GM19035 (cell line): ENCODE measurements around the gene KCNT1.

Source experiments
- ATAC-seq: cut with Tn5 transposase; IDR thresholded peaks from one replicate; pipeline ENCODE4 v1.9.1; 2021; ENCODE audit not compliant: unreplicated experiment

Gene KCNT1

DNA sequence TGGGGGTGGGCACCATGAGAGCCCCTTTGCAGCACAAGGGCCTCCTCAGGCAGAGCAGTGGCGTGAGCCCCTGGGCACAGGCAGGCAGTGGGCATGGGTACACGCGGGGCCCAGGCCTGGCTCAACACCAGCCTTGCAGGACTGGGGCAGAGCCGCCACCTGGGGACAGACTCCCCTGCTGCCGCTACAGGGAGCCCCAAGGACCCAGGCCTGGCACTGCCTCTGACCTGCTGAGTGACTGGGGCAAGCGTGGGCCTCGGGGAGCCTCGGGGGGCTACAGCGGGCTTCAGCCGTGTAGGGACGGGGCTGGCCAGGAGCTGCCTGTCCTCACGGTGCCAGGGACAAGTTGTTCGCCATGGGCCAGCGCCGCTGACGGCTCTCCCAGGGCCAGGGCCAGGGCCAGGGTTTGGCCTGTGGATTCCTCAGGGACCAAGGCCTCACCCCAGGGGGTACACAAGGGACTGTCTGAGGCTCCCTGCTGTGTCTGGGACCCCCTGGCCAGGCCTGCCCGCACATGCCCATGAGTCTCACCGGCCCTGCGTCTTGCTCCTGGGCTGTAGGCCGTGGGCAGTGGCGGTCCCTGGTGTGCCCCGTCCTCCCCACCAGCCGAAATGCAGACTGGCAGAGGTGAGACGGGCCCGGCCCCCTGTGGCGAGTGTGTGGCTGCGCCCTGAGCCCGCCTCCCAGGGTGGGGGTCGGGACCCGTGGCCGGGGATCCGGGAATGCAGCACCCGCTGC, 42.5 kb downstream of the KCNT1 start:
- no peak for ATAC-seq

GRCh38 chr9:135745189-135745588, 43.2 kb downstream of the KCNT1 start:
- no peak for ATAC-seq

DNA sequence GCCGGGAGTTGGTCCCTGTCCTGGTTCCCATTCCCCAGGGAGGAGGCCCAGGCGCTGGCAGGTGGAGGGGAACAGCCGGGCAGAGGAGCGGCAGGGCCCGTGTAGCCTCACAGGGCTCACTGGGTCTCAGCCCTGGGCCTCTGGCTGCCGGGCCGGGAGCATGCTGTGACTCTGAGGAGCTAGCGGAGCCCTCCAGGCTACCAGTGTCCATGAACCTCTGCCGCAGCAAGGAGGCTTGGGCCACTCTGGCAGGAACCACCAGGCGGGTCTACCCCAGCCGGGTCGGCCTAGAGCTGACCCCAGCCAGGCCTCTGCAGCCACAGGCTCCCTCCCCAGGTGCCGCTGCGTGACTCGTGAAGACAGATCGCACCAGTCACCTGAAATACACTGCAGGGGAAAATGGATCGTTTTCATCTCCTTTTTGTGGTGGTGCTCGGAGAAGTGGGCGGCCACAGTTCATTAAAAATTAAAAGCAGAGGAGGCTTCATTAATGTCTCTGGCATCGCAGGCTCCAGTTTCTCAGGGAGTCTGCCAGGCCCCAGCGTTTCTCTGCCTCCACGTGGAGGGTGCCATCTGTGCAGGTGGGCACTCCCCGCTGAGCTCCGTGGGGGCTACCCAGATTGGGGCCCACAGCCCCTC, 43.8 kb downstream of the KCNT1 start:
- ATAC-seq = no peak

DNA sequence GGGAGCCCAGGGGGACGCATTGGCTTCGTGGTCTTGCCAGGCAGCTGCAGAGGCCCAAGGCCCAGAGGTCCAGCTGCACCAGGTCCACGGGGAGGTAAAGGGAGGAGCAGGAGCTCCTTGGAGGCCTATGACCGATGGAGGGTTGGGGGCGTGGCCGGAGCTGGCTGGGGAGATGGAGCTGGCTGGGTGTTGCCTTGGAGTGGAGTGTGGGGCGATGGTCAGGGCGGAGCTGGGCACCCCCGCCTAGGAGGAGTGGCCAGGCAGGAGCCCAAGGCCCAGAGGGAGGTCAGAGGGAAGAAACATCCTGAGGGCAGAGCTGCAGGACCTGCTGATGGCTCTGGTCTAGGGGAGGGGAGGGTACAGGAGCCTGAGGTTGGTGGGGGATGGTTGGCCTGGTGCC, 44.6 kb downstream of the KCNT1 start:
- ATAC-seq = no peak

- no peak for ATAC-seq
Measured at GRCh38 chr9:135747311-135747710, 45.3 kb downstream of the KCNT1 start.

DNA sequence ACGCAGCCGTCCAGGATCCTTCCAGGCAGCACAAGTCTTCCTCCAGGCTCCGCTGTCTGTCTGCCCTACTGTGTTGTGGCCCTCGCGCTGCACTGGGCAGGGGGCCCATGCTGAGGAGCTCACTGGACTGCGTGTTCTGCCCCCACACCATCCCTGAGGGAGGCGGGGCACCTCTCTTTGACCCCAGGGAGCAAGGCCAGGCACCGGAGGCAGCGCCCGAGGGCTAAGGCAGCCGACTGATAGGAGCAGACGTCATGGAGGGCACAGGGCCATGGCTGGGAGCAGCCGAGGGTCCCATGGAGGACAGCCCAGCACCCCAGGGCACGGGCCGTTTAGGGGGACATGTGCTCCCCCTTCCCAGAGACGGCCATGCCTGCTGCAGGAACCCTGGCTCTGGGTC, 46.7 kb downstream of the KCNT1 start:
- ATAC-seq = no peak

GRCh38 chr9:135749171-135750045, 47.4 kb downstream of the KCNT1 start:
- no peak for ATAC-seq

DNA sequence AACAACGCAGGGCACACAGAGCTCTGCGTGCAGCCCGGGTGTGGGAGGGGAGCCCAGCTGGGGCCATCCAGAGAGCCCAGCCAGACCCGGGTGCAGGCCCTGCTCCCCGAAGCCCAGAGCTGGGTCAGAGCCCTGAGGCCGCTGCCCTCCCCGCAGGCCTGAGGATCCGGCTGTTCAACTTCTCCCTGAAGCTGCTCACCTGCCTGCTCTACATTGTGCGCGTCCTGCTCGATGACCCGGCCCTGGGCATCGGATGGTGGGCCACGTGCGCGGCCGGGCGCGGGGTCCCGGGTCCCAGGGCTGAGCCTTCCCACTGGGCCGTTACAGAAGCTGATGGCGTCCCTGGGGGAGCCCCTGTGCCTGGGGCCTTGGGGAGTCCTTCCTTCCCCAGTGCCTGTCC, 48.8 kb downstream of the KCNT1 start:
- no peak for ATAC-seq

DNA sequence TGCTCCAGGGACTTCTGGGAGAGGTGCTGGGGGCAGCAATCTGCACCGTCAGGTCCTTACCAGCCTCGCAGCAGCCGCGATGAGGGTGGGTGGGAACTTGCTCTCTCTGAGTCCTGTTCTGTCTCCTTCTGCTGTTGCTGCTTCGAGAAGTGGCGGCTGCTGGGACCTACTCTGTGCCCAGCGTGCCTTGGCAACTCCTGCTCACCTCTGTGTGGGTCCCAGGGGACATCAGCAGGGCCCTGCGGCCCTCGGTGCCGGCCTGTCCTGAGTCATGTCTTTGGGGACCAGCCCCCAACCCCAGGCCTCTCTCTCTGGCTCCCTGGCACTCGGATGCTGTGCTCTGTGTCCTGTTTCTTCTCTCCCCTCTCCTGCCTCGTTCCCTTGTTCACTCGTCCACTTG, 49.5 kb downstream of the KCNT1 start:
- ATAC-seq = no peak

DNA sequence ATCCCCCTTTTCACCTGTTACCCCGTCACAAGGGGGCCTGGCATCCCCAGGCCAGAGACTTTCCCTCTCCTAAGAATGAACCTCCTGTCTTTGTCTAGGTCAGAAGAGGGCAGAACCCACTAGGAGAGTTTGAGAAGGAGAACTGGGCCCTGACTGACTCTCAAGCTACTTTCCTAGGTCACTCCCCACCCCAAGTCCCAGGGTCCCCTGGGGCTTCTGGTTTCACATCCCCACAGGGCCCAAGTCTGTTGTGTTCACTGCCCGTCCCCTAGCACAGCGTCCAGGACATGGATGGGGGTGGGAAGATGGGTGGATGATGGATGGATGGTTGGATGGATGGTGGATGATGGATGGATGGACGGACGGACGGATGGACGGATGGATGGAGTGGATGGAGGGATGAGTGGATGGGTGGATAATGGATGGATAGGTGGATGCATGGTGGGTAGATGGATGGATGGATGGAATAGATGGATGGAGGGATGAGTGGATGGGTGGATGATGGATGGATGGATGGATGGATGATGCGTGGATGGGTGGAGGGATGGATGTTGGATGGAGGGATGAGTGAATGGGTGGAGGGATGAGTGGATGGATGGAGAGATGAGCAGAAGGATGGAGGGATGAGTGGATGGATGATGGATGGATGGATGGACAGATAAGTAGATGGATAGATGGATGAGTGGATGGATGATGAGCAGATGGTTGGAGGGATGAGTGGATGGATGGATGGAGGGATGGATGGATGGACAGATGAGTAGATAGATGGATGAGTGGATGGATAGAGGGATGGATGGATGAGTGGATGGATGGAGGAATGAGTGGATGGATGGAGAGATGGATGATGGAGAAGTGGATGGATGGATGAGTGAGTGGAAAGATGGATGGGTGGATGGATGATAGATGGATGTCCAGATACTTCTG, 50.6 kb downstream of the KCNT1 start:
- ATAC-seq = no peak

DNA sequence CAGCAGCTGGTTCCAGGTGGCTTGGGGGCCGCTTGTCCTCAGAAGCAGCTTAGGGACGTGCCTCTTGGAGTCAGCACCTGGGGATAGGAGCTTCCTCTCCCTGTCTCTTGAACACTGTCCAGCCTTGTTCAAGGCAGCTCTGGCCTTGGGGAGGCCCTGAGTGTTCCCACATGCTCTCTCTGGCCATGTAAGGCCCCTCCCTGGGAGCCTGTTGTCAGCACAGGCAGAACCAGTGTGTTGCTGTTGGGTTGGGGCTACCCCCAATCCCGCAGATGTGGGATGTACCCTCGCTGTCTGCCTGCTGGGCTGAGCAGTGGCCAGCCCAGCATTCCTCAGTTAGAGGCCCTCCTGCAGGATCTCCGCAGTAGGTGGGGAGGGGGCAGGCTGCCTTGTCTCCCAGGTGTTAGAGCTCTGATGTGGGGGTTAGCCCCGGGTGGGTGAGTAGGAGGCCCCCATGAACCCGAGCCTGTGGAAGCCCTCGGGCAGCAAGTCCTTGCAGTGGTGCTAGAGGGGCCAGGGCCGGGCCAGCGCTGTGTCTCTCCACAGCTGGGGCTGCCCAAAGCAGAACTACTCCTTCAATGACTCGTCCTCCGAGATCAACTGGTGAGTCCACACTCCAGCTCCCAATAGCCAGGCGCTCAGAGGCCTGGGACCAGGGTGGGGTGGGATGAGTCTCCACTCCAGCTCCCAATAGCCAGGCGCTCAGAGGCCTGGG, 51.6 kb downstream of the KCNT1 start:
- no peak for ATAC-seq

DNA sequence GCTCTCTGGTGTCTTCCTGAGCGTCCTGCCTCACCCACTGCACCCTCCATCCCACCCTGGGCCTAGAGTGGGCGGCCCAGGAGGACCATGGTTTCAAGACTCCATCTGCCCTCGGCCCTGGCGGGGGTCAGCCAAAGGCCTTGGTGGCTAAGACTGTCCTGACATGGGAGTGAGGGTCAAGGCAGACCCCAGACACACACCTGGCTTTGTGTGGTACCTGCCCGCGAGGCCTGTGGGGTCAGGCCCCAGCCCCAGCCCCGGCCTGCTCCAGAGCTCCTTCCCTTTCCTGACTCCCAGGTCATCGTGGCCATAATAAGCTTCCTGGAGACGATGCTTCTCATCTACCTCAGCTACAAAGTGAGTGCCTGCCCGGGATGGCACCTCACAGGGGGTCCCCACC, 54.6 kb downstream of the KCNT1 start:
- no peak for ATAC-seq

GRCh38 chr9:135757356-135757755, 55.4 kb downstream of the KCNT1 start:
- no peak for ATAC-seq

GRCh38 chr9:135758056-135758455, 56.1 kb downstream of the KCNT1 start:
- ATAC-seq = no peak

- ATAC-seq = no peak
Measured at GRCh38 chr9:135758870-135759269, 56.9 kb downstream of the KCNT1 start.

DNA sequence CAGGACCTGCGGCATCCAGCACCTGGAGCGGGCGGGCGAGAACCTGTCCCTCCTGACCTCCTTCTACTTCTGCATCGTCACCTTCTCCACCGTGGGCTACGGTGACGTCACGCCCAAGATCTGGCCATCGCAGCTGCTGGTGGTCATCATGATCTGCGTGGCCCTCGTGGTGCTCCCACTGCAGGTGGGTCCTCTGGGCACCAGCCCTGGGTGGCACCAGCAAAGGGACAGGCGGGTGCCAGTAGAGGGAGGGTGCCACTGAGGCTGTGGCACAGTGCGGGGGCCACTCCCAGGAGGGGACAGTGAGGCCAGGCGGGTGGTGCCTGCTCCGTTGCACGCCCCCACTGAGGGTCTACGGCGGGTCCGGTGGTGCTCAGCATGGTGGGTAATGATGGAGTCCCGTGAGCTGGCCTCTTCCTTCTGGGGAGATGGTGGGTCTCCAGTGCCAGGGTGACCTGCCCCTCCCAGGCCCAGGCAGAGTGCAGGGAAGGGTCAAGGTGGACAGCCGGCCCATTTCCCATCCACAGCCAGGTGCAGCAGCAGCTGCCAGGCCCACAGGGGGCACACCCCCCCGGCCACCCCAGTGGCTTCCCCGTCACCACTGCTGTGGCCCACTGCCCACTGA, 57.8 kb downstream of the KCNT1 start:
- ATAC-seq = no peak

DNA sequence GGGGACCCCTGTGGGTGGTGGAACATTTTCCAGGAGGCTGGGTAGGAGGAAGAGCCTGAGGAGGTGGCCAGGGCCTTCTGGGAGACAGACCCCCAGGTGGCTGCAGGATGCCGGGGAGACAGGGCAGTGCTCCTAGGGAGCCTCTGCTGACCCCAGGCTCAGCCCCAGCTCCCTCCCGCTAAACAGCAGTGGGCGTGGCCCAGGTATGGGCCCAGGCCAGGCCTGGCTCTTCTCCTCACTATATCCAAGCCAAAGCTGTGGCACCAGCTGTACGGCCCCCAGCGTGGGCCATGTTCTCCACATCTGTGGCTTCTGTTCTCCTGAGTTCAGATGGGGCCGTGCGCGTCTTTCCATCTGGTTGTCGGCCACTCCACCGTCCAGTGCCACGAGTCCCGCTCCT, 58.5 kb downstream of the KCNT1 start:
- ATAC-seq = no peak

- ATAC-seq = no peak
Measured at GRCh38 chr9:135761150-135761844, 59.3 kb downstream of the KCNT1 start.

GRCh38 chr9:135761845-135762168, 59.8 kb downstream of the KCNT1 start:
- no peak for ATAC-seq
